SJCRH30 (cell line): Measurements from ENCODE around the gene SLC2A5. TPM values are rescaled to one million over a fixed set of nuclear protein-coding genes. Genes with fewer than 3 reads are reported as not detected.
"Not testable (repeated sequence)": the region's sequence is repeated elsewhere in the genome, so short reads cannot be mapped to it uniquely, and the experiment has no call there.

ENCODE experiments used
- DNase-seq, 2 experiments: peaks; one replicate each; pipeline ENCODE4 v3.0.0-alpha.2; 2015 to 2020
- H3K27ac ChIP-seq: fragments of 250-450 bp; sonication (Bioruptor Pico); 2 replicates; pipeline ENCODE4 v1.5.1; 2020; ENCODE audit warnings: mild to moderate bottlenecking, moderate library complexity
- H3K27me3 ChIP-seq: fragments of 250-450 bp; sonication (Bioruptor Pico); 2 replicates; pipeline ENCODE4 v1.5.1; 2020; ENCODE audit warnings: mild to moderate bottlenecking, moderate library complexity
- H3K36me3 ChIP-seq: fragments of 250-450 bp; sonication (Bioruptor Pico); 2 replicates; pipeline ENCODE4 v1.5.1; 2020; ENCODE audit warnings: mild to moderate bottlenecking, moderate library complexity
- H3K4me1 ChIP-seq: fragments of 250-450 bp; sonication (Bioruptor Pico); 2 replicates; pipeline ENCODE4 v1.5.1; 2020; ENCODE audit warnings: mild to moderate bottlenecking, moderate library complexity
- H3K4me3 ChIP-seq: fragments of 250-450 bp; sonication (Bioruptor Pico); 2 replicates; pipeline ENCODE4 v1.5.1; 2020; ENCODE audit warnings: mild to moderate bottlenecking, moderate library complexity
- H3K9me3 ChIP-seq: fragments of 250-450 bp; sonication (Bioruptor Pico); replicated peaks from 2 replicates; pipeline ENCODE4 v1.5.1; 2020; ENCODE audit warnings: mild to moderate bottlenecking, moderate library complexity
- total RNA-seq: library from RNA; depleted of rRNA; stranded (reverse); fragments of >200 nt; shearing (Covaris generic); gene quantifications from 2 replicates; pipeline ENCODE4 v1.2.3, GENCODE V29; 2014

SLC2A5 gene
- total RNA-seq, 1 experiment from 2014 or later, result not detected

GRCh38 chr1:9099555-9099954 lies 30.1 kb upstream of the SLC2A5 start:
- H3K27me3 ChIP-seq, result peaks cover 4% of the 10 kb centered on the region; the same call in 1 of the 2 replicates
- no peak overlapping the region for H3K4me3 ChIP-seq
- no peak overlapping the region for H3K27ac ChIP-seq
- H3K9me3 ChIP-seq, result peaks cover 9% of the 10 kb centered on the region
- DNase-seq, result no peak
- H3K36me3 ChIP-seq, result no peaks in the 10 kb centered on the region
- no peaks in the 10 kb centered on the region for H3K4me1 ChIP-seq

GRCh38 chr1:9097947-9098705 lies 28.7 kb upstream of the SLC2A5 start:
- DNase-seq, result no peak
- Histone ChIP-seq H3K27me3 (no peaks in the 10 kb centered on the region), H3K36me3 (no peaks in the 10 kb centered on the region)

GRCh38 chr1:9095818-9096217 lies 26.4 kb upstream of the SLC2A5 start:
- no peak overlapping the region for H3K4me3 ChIP-seq
- H3K9me3 ChIP-seq, result peaks cover 9% of the 10 kb centered on the region
- no peaks in the 10 kb centered on the region for H3K36me3 ChIP-seq
- no peaks in the 10 kb centered on the region for H3K4me1 ChIP-seq
- H3K27me3 ChIP-seq, result peaks cover 13% of the 10 kb centered on the region
- DNase-seq, result no peak
- H3K27ac ChIP-seq, result no peak overlapping the region

More at GRCh38 chr1:9097947-9098705, 28.7 kb upstream of the SLC2A5 start:
- Histone ChIP-seq H3K27ac (no peak overlapping the region), H3K9me3 (peaks cover 9% of the 10 kb centered on the region), H3K4me1 (no peaks in the 10 kb centered on the region), H3K4me3 (no peak overlapping the region)

GRCh38 chr1:9093996-9094595 lies 24.7 kb upstream of the SLC2A5 start:
- H3K27ac ChIP-seq, H3K4me1 ChIP-seq, H3K4me3 ChIP-seq, H3K9me3 ChIP-seq, H3K36me3 ChIP-seq, DNase-seq: not testable (repeated sequence)
- H3K27me3 ChIP-seq, result peaks cover 20% of the 10 kb centered on the region

- Histone ChIP-seq H3K4me3 (no peak overlapping the region), H3K27me3 (peaks cover 20% of the 10 kb centered on the region)
Measured at GRCh38 chr1:9093581-9093980, 24.1 kb upstream of the SLC2A5 start.

GRCh38 chr1:9093091-9093490 lies 23.7 kb upstream of the SLC2A5 start:
- Histone ChIP-seq H3K36me3 (no peaks in the 10 kb centered on the region), H3K27ac (no peak overlapping the region), H3K4me1 (no peaks in the 10 kb centered on the region), H3K27me3 (peaks cover 20% of the 10 kb centered on the region), H3K4me3 (no peak overlapping the region), H3K9me3 (peaks cover 9% of the 10 kb centered on the region)
- no peak for DNase-seq

More at GRCh38 chr1:9093581-9093980, 24.1 kb upstream of the SLC2A5 start:
- no peaks in the 10 kb centered on the region for H3K4me1 ChIP-seq
- no peaks in the 10 kb centered on the region for H3K36me3 ChIP-seq
- H3K27ac ChIP-seq, result no peak overlapping the region
- DNase-seq, result no peak
- peaks cover 9% of the 10 kb centered on the region for H3K9me3 ChIP-seq

GRCh38 chr1:9088807-9089206 lies 19.4 kb upstream of the SLC2A5 start:
- H3K27me3 ChIP-seq, result peaks cover 20% of the 10 kb centered on the region
- no peak for DNase-seq
- H3K36me3 ChIP-seq, result no peaks in the 10 kb centered on the region
- H3K27ac ChIP-seq, result no peak overlapping the region
- no peak overlapping the region for H3K4me3 ChIP-seq
- no peaks in the 10 kb centered on the region for H3K9me3 ChIP-seq
- H3K4me1 ChIP-seq, result no peaks in the 10 kb centered on the region

GRCh38 chr1:9087411-9088125 lies 18.1 kb upstream of the SLC2A5 start:
- H3K9me3 ChIP-seq, result no peaks in the 10 kb centered on the region
- H3K4me1 ChIP-seq, result no peaks in the 10 kb centered on the region
- H3K27me3 ChIP-seq, result peaks cover 20% of the 10 kb centered on the region
- DNase-seq, result no peak
- H3K36me3 ChIP-seq, result no peaks in the 10 kb centered on the region
- H3K27ac ChIP-seq, result no peak overlapping the region
- H3K4me3 ChIP-seq, result no peak overlapping the region

- H3K4me3 ChIP-seq, result no peak overlapping the region
- no peak overlapping the region for H3K27ac ChIP-seq
- H3K9me3 ChIP-seq, result no peaks in the 10 kb centered on the region
- H3K4me1 ChIP-seq, result no peaks in the 10 kb centered on the region
- H3K36me3 ChIP-seq, result no peaks in the 10 kb centered on the region
- peaks cover 16% of the 10 kb centered on the region for H3K27me3 ChIP-seq
- DNase-seq, result no peak
Measured at GRCh38 chr1:9086796-9087195, 17.4 kb upstream of the SLC2A5 start.

- no peaks in the 10 kb centered on the region for H3K9me3 ChIP-seq
- H3K36me3 ChIP-seq, result no peaks in the 10 kb centered on the region
- H3K27ac ChIP-seq, result no peak overlapping the region
- no peak for DNase-seq
- no peak overlapping the region for H3K4me3 ChIP-seq
- H3K4me1 ChIP-seq, result no peaks in the 10 kb centered on the region
- H3K27me3 ChIP-seq, result peaks cover 12% of the 10 kb centered on the region; the same call in 1 of the 2 replicates
Measured at GRCh38 chr1:9086045-9086444, 16.6 kb upstream of the SLC2A5 start.

GRCh38 chr1:9085306-9085940 lies 16.0 kb upstream of the SLC2A5 start:
- Histone ChIP-seq H3K27me3 (peaks cover 7% of the 10 kb centered on the region; the same call in 1 of the 2 replicates), H3K27ac (no peak overlapping the region), H3K4me3 (no peak overlapping the region), H3K36me3 (no peaks in the 10 kb centered on the region), H3K9me3 (no peaks in the 10 kb centered on the region), H3K4me1 (peaks cover 5% of the 10 kb centered on the region)
- no peak for DNase-seq

GRCh38 chr1:9084906-9085305 lies 15.5 kb upstream of the SLC2A5 start:
- no peaks in the 10 kb centered on the region for H3K36me3 ChIP-seq
- H3K27me3 ChIP-seq, result 0 out of 2 replicates have a peak, but pooled peaks cover 3% of the 10 kb centered on the region
- H3K4me1 ChIP-seq, result peaks cover 8% of the 10 kb centered on the region
- H3K27ac ChIP-seq, result no peak overlapping the region
- no peaks in the 10 kb centered on the region for H3K9me3 ChIP-seq
- DNase-seq, result no peak
- H3K4me3 ChIP-seq, result no peak overlapping the region

GRCh38 chr1:9081473-9081872 lies 12.0 kb upstream of the SLC2A5 start:
- H3K36me3 ChIP-seq, result no peaks in the 10 kb centered on the region
- peaks cover 8% of the 10 kb centered on the region for H3K4me1 ChIP-seq
- DNase-seq, result no peak
- no peak overlapping the region for H3K27ac ChIP-seq
- peaks cover 6% of the 10 kb centered on the region; the same call in 1 of the 2 replicates for H3K27me3 ChIP-seq
- H3K9me3 ChIP-seq, result no peaks in the 10 kb centered on the region
- H3K4me3 ChIP-seq, result no peak overlapping the region

- no peaks in the 10 kb centered on the region for H3K36me3 ChIP-seq
- peak; percentile 30 to 41 for DNase-seq
- no peak overlapping the region for H3K27ac ChIP-seq
Measured at GRCh38 chr1:9080705-9081291, 11.4 kb upstream of the SLC2A5 start.

More at GRCh38 chr1:9080705-9081291, 11.4 kb upstream of the SLC2A5 start:
- H3K27me3 ChIP-seq, result peaks cover 6% of the 10 kb centered on the region; the same call in 1 of the 2 replicates
- H3K4me1 ChIP-seq, result peaks cover 8% of the 10 kb centered on the region
- no peak overlapping the region for H3K4me3 ChIP-seq
- no peaks in the 10 kb centered on the region for H3K9me3 ChIP-seq
